ENCODE measurements around the gene NEK9. TPM values are rescaled to one million over a fixed set of nuclear protein-coding genes. Genes with fewer than 3 reads are reported as not detected.

Gene NEK9
- total RNA-seq, 1 donor from 2014 or later, result 81.5 TPM

DNA sequence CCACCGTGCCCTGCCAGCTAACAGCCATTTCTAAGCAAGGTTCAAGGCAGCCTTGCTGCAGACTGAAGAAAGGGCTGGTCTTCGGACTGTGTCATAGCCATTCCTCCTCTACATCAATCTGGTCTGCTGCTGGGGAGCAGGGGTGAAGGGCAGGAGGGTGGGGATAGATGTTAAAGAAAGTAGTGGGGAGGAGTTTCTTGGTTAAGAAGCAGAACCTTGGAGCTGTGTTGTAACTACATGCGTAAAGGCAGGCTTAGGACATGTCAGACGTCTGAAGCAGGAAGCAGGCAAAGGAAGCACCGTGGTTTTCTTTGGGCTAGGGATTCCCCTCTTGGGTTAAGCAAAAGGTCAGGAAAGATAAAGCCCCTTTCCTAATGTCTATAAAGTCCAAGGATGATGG lies 18.1 kb upstream of the NEK9 start:
- DNase-seq (ENCODE audit: low read depth), result no peak

DNA sequence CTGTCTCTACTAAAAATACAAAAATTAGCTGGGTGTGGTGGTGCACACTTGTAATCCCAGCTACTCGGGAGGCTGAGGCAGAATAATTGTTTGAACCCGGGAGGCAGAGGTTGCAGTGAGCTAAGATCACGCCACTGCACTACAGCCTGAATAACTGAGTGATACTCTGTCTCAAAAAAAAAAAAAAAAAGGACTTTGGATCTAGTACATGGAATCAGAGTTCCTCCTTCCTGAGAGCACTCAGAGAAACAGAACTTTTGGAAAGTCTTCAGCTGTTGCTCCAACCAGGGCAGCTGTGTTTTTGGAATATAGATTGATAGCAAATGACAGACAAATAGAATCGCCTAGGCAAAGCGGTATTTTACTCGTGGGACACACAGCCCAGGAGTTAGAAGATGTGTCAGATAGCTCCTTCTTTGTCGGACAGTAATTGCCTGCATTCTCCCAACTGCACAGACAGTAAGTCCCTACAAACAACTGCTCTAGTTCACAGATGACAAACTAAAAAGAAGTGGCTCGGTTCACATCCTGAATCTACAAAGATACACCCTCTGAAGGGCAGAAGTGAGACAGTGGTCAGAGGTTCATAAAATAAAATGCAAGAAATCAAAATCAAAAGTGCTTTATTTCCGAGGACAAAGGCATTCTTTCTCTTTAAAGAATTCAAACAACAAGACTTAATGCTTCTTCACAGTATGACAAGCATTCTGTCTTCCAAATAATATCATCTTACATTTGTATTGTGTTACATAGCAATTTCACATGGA lies 17.1 kb upstream of the NEK9 start:
- no peak for DNase-seq (ENCODE audit: low read depth)

DNA sequence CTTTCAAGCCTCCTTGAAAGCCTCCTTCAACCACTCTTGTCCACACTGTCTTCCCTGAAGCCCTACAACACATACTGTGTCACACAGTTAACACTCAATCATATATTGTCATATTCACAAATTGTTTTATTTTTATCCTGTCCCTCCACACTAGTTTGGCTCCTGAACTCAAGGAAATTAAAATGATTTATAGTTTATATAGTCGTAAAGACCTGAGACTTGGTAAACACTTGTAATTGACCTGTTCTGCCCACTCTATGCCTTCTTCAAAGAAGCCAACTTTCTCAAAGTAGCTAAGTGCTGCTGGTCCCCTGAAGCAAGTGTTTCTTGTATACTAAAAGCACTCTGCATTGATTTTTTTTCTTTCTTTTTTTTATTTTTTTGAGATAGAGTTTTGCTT lies 15.6 kb upstream of the NEK9 start:
- no peak for DNase-seq (ENCODE audit: low read depth)

DNA sequence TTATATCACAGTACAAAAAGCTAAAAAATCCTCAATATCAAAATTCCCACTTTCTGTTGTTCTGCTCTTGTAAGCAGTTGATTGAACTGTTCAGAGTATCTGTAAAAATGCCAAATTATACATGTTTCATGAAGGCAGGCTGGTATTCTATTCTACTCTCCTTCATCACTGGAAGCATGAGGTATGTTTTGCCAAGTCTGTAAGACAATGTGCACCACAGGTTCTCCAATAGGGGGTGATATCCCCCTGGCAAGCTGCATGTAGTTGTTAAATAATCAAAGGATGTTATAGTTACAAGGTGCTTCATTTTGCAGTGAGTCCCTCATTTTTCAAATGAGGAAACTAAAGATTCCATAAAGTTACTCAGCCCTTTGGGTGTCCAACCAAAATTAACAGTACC lies 15.1 kb upstream of the NEK9 start:
- DNase-seq (ENCODE audit: low read depth), result peak; percentile 65

- DNase-seq (ENCODE audit: low read depth), result no peak
Observed at GRCh38 chr14:75141062-75141461, 14.2 kb upstream of the NEK9 start.

DNA sequence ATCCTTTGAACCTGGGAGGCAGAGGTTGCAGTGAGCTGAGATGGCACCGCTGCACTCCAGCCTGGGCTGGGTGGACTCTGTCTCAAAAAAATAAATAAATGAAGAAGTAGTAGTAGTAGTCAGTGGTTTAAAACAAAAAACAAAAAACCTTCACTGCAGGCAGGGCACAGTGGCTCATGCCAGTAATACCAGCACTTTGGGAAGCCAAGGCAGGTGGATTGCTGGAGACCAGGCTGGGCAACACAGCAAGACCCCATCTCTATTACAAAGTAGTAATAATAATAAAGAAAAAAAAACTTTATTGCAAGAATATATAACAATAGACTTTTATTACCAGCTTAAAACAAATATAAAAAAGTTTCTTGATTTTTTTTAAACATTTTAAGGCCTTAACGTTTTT lies 13.8 kb upstream of the NEK9 start:
- DNase-seq (ENCODE audit: low read depth), result no peak

DNA sequence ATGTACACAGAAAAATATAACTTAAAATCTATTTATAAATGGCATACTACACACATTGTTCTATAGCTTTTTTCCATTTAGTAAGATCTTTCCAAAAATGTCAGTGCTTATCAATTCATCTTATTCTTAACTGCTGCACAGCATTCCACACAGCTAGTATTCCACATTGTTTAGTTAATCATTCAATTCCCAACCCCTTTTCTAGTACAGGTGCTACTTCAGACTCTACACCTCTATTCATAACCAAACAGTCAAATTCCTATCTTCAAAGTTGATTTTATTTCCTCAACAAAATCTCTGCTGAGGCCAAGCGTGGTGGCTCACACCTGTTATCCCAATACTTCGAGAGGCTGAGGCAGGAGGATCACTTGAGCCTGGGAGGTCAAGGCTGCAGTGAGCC lies 12.3 kb upstream of the NEK9 start:
- no peak for DNase-seq (ENCODE audit: low read depth)

- DNase-seq (ENCODE audit: low read depth), result no peak
Observed at GRCh38 chr14:75138492-75138891, 11.6 kb upstream of the NEK9 start.

DNA sequence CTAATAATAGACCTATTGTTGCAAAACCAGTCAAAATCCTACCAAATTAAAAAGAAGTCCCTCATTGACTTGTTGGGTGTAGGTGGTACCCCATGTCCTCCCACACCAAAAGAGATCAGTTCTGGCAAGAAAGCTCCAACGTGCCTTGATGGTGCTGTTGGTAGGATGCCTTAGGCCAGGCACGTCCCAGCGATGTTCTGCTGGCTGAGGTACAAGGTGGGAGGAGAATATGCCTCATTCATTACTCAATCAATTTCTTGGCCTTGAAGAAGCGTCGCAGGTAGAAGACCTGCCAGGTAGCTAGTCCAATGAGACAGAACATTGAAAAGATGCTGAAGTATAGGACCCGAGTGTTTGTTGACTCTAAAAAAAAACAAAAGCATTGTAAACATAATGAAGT lies 7.8 kb upstream of the NEK9 start:
- DNase-seq (ENCODE audit: low read depth), result no peak

DNA sequence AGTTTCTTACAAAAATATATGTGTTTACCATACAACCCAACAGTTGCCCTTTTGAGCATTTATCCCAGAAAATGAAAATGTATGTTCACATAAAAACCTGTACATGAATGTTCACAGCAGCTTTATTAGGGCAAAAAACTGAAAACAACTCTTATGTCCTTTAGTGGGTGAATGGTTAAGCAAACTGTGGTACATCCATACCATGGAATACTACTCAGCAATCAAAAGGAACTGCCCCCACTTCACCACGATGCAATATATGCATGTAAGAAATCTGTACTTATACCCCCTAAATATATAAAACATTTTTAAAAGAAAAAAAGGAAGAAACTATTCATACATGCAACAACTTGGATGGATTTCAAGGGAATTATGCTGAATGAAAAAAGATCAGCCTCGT lies 6.7 kb upstream of the NEK9 start:
- no peak for DNase-seq (ENCODE audit: low read depth)

GRCh38 chr14:75132382-75133086 lies 5.7 kb upstream of the NEK9 start:
- DNase-seq (ENCODE audit: low read depth), result peak; percentile 73

- DNase-seq (ENCODE audit: low read depth), result no peak
Observed at GRCh38 chr14:75128596-75128990, 1.7 kb upstream of the NEK9 start.

GRCh38 chr14:75127903-75128595 lies 1.2 kb upstream of the NEK9 start:
- peak; percentile 11 for DNase-seq (ENCODE audit: low read depth)

DNA sequence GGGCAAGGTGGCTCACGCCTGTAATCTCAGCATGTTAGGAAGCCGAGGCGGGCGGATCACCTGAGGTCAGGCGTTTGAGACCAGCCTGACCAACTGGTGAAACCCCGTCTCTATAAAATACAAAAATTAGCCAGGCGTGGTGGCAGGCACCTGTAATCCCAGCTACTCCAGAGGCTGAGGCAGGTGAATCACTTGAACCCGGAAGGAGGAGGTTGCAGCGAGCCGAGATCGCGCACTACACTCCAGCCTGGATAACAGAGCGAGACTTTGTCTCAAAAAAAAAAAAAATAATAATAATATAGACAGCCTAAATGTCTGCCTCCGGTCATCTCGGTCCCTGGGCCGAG lies 599 bp upstream of the NEK9 start:
- peak; percentile 25 for DNase-seq (ENCODE audit: low read depth)

GRCh38 chr14:75126121-75126544 lies 715 bp downstream of the NEK9 start:
- no peak for DNase-seq (ENCODE audit: low read depth)

DNA sequence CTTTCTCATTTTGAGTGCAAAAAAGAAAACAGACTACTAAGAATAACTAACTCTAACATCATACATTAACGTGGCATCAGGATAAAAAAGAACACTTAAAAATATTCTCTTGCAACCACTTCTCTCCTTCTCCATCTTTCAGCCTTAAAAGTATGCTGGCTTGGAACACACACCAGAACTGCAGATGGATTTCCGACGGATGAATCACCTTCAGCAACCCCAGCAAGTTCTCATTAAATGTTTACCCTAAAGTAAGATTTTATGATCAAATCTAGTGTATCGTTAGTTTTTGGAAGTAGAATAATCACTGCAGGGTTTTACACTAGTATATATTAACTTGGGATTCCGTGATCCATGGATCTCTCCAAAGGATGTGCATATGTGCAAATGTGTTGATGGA lies 1.2 kb downstream of the NEK9 start:
- DNase-seq (ENCODE audit: low read depth), result peak; percentile 67

GRCh38 chr14:75123991-75124390 lies 2.9 kb downstream of the NEK9 start:
- peak; percentile 89 for DNase-seq (ENCODE audit: low read depth)

GRCh38 chr14:75121552-75121951 lies 5.3 kb downstream of the NEK9 start:
- no peak for DNase-seq (ENCODE audit: low read depth)

- no peak for DNase-seq (ENCODE audit: low read depth)
Observed at GRCh38 chr14:75120541-75121291, 6.1 kb downstream of the NEK9 start.

GRCh38 chr14:75119056-75119455 lies 7.8 kb downstream of the NEK9 start:
- peak; percentile 33 for DNase-seq (ENCODE audit: low read depth)

DNA sequence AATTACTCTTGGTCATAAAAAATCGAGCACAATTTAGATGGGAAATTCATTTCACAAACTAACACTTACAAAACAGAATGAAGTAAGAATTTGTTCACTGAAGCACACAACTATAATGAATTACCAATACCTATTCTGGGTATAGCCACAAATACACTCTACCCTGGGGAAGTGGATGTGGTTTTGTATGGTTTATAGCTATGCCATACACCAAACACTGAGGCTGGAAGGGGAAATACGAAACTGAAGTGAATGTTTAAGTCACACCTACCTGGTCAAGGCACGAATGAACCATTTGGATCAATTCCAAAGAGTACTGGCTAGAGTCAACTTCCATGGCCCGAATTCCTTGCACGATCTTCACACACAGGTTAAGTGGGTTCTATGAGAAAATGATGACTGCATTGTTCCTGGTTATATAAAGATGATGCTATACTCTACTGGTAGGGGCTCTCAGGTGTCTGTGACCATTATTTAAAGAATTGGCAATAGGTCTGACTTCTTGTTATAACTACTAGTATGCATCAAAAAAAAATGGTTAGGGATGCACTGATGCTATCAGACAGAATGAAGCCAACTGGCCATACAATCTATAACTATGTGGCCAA lies 12.8 kb downstream of the NEK9 start:
- DNase-seq (ENCODE audit: low read depth), result no peak

DNA sequence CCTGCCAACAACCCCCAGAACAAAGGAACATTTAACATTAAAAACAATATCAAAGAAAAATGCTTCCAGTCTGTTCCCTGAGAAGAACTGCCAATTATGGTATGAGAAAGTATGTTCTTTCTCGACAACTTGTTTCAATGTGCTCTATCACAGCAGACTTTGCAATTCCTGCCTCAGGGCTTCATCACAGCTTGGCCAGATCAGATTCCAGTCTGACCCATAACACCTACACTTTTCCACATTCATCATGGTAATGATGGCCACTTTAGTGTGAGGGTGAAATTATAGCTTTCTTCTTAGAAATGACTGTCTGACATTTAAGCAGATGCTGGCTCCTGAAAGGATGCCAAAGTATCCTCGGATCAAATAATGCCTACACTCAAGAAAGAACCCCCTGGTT lies 17.0 kb downstream of the NEK9 start:
- no peak for DNase-seq (ENCODE audit: low read depth)

All from renal cortical epithelial cell (primary cell).